Stimulated activated CD4-positive, alpha-beta T cell treated with anti-CD3 and anti-CD28 coated beads, Interleukin-2, amount 100 ng/mL, for 4 hours (primary cell): Measurements from ENCODE around the gene PIM2.

Experiments
- DNase-seq: peaks from one replicate; pipeline ENCODE4 v3.0.0-alpha.2; 2020; ENCODE audit warnings: low read depth

PIM2 gene

DNA sequence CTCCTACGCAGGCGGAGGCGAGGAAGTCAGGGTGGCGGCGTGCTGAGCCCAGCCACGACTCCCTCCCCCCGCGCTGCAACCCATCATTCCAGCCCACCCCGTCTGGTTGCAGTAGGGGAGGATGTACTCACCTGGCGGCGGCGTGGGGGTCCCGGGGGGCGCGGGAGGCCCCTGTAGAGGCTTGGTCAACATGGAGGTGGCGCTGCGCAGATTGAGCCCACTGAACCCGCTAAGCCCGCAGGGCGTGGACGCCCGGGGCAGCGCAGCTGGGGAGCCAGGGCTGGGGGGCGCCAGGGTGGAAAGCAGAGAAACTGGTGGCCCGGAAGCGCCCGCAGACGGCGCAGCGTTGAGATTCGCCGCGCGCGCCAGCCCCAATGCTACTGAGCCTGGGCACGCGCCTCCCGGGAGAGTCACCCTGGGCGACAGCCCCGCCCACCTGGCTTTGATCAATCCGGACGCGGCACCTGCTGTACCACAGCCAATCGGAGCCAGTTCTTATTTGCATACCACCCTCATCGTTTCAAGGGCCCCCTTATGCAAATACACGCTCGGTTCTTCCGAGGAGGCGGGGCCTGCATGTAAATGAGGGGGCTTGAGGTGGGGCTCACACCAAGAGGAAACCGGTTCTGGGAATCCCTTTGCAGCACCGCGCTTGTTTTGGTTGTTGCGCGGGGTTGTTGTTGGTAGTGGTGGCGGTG lies at the start of gene PIM2:
Gene PIM2, minus strand, starts transcription at position 382 of the 698 bp plus-strand sequence. Its CDS starts 190 bp downstream, at position 192.
- DNase-seq: peak; percentile 88

DNA sequence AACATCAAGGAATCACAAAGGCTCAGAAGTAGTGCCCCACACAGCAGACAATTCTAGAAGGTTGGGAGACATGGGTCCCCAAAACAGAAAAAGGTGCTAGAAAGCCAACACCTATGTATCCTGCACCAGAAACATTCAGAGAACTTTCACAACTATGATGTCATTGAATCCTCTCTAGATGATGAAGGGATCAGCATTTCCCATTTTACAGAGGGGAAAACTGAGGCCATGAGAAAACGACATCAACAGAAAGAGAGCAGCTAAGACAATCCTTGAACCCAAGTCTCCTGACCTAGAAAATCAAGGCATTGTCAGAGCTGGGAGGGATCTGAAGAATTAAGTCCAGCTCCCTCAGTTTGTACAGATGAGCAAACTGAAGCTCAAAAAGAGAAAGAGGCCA lies 49.6 kb upstream of the PIM2 start:
- no peak for DNase-seq

DNA sequence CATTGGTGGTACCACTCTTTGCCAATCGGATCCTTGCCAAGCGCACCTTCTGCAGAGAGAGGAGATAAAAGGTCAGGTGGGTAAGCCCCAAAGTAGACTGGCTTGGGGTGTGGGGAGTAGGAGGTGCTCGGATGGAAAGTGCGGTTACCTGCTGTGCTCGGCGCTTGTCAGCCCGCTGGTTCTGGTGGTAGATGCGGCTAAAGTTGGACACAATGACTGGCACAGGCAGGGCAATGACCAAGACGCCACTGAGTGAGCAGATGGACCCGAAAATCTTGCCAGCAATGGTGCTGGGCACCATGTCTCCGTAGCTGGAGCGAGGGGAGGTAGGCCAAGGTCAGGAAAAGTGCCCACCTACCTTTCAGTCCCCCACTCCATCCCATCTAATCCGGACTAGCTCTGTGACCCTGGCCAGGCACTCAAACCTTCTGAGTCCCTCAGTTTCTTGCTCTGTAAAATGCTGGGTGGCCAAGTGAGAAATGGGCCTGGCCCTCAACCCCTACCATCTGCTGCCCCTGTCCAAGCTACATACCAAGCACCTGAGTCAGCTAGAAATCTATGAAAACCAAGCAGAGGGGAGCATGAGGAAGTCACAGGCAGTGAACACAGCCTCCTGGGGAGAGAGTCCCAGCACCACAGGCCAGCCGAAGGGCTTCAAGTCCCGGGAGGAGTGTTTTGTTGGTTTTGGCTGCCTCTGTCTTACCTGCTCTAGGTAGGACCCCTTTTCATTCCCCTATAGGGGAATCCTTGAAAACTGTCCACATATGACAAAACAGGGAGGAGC lies 48.2 kb upstream of the PIM2 start:
- DNase-seq: no peak

DNA sequence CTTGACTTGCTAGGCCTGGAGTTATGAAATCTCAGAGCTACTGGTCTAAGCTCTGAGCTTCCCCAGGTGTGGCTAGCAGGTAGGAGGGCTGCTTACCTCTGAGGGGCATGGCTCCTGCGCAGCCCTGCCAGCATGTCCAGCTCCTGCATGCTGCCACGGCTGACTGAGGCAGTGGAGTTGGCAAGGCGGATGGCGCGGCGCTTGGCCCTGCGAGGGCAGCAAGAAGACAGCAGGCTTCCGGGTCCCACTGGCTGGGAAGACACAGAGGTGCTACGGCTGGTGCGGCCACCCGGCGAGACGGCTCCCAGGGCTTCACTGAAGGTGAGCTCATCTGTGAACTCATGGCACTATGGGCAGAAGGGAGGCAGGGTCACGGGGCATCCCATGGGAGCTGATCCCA lies 47.1 kb upstream of the PIM2 start:
- no peak for DNase-seq

DNA sequence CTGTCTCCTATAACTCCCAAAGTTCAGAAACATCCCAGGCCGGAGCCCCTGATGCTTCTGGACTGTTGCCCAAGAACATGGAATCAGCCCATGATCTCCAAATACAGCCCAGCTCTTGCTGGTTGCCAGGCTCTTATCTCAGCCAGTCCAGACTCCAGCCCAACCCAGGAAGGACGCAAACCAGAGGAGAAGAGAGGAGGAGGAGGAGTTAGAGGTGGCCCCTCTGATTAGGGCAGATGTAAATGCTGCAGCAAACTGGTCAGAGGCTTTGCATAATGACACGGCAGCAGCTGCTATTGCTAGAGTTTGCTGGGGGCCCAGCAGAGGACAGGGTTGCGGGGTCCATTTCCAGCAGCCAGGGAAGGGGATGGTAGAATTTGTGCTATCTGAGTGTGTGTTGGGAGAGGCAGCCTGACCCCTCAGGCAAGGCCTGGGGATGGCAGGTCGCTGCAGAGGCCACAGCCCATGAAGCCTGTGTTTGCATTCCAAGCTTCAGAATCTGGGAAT lies 42.8 kb upstream of the PIM2 start:
- no peak for DNase-seq

DNA sequence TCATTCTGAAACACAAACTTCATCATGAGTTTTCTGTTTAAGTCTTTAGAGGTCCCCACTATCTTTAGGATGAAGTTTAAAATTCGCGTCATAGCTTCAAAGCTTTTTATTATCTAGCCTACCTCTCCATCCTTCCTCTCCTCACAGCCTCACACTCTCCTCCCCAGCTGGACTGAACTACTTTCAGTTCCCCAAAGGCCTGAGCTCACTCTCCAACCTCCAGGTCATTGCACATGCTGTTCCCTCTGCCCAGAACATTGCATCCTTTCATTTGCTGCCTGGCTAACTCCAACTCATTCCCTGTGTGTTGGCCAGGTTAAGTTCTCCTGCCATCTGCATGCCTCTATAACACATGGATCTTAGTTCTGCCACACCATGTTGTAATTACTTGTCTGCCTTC lies 41.5 kb upstream of the PIM2 start:
- DNase-seq: no peak

DNA sequence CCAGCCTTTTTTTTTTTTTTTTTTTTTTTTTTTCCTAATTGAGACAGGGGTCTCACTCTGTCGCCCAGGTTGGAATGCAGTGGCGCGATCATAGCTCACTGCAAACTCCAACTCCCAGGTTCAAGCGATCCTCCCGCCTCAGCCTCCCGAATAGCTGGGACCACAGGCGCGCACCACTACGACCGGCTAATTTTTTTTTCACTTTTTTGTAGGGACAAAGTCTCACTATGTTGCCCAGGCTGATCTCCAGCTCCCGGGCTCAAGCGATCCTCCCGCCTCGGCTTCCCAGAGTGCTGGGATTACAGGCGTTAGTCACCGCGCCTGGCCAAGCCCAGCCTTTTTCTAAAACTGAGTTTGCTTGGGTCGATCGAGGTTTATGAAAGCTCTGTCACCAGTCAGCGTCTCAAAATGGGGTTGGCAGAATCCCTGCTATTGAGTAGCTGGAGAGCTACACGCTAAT lies 39.8 kb upstream of the PIM2 start:
- DNase-seq: no peak

DNA sequence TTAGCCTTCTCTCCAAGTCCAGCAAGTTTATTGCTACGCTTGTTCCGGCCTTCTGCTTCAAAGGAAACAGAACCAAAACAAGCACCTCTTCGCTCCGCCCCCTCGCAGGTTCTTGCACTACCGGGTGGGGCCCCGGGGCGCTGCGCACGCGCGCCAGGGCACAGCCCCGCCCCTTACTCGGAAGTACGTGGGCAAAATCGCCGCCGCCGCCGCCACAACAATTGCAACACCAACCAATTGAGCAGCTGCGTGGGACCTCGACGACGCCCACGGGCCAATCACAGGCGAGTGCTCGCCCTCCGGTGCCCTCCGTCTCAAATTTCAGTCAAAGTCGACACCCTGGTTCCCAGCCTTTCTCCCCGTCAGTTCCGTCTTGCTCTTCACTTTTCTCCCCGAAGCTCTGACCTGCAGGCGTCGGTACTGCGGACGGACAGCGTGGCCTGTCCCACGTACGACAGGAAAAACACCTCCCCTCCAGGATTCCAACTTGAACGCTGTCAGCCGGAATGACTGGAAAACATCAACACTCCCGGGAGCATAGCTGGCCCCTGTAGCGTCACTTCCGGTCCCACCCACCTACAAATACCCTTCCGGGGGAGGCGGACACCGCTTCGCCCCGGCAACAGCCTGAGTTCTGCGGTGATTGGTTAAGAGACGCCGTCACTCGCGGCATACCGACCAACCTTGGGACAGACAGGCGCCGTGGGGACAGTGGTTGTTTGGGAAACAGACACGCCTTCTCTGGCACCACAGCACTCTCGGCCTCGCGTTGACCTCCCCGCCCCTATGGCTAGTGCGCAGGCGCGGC lies 39.2 kb upstream of the PIM2 start:
- DNase-seq: peak; percentile 88

DNA sequence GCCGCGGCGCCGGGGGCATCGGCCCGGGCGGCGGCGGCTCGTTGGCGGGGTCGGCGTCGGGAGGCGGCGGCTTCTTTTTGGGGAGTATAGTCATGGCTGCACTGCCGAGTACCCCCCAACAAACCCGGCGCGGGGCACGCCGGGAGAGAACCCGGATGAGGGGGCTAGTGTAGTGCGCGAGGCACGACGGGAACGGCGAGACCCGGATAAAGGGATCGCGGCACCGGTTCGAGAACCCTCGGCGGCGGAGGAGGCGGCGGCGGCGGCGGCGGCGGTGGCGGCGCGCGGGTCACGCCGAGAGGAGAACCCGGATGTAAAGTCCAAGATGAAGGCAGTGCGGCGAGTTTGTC lies 38.6 kb upstream of the PIM2 start, which contains the start of gene OTUD5:
Gene OTUD5, minus strand, starts transcription at position 131 of the 350 bp plus-strand sequence. Its CDS starts 37 bp downstream, at position 94.
- peak; percentile 56 for DNase-seq

DNA sequence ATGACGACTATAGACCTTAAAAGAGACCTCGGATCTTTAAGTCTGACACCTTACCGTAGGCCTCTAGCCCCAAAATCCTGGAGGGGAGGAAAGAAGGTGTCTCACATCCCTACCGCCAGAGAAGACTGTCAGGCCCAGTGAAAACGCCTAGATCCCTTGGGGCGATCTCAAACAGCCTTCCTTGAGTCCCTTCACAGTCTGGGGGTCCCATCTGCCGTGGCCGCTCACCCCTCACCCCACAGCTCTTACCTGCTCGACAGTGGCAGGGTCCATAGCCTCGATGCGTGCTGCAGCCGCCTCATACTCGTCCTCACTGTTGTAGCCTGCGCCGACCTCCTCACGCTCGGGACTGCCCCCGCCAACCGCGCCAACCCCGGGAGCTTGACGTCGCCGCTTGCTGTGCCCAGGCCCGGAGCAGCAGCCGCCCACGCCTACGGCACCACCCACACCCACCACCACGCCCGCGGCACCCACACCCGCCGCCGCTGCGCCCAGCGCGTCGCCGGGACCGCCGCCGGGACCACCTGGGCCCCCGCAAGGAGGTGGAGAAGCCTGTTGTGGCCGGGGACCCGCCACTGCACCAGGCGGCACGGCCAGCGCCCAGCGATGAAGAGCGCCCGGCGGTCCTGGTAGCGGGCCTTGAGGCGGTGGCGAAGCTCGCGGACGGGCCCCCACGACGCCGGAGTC lies 38.0 kb upstream of the PIM2 start:
- peak; percentile 55 for DNase-seq

DNA sequence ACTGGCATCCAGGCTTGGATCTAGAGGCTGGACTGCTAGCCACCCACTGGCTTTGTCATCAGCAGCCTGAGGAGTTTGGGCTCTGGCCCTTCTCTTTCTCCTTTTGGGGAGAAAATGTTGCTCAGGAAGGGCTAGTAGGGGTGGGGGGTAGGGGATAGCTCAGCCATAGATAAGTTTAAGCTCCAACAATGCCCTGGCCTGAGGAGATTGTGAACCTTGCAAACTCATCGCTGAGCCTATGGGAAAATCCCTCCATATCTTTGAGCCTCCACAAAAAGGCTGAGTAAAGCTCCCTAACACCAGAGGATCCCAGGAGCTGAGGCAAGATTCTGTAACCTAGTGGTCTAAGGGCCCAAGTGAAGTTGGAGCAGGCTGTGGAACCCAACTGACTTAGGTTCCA lies 29.8 kb upstream of the PIM2 start:
- no peak for DNase-seq

DNA sequence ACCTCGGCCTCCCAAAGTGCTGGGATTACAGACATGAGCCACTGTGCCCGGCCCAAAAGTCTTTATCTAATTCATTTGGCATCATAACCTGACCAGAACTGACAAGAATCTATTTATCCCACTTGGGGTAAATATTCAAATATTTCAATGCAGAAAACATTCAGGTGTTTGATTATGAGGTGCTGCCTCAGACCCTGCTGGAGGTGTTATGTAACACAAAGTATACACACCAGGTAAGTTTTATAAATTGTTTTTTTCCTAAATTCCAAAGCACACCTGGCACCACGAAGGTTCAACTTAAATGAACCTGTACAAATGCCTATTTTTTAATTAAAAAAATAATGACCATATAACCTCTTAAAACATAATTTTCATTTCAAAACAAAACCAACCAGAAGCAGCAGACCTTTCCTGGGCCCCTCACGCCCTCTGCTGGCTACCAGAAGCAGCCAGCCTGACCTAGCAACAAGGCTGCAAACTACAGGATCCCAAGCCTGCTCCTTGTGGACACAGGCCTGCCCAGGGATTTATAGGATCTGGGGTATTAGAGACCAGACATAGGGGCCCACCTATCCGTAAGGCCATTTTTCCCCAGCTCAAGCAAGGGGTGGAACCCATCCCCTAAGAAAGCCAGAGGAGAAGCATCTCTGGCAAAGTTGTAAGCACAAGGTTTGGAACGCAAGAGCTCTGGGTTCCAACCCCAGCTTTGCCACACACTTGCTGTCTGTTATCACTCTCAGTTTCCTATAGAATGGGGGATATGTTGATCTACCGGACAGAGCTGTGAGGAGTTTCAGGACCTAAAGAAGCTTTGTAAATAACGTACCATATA lies 26.9 kb upstream of the PIM2 start:
- no peak for DNase-seq

DNA sequence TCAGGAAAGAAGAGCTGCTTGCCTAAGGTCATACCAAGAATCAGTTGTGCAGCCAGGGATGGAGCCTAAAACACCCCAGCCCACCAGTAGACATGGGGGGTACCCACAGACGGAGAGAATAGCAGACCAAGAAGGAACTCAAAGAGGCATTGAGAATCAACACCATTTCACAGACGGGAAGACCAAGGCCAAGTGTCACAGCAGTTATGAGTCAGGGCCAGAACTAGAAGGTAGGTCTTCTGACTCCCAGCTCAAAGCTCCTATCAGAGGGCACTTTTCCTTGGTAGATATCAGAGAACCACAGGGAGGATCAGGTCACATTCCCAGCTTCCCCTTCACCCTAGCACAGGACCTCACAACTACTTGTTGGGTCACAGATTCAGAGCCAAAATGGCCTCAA lies 24.1 kb upstream of the PIM2 start:
- no peak for DNase-seq

DNA sequence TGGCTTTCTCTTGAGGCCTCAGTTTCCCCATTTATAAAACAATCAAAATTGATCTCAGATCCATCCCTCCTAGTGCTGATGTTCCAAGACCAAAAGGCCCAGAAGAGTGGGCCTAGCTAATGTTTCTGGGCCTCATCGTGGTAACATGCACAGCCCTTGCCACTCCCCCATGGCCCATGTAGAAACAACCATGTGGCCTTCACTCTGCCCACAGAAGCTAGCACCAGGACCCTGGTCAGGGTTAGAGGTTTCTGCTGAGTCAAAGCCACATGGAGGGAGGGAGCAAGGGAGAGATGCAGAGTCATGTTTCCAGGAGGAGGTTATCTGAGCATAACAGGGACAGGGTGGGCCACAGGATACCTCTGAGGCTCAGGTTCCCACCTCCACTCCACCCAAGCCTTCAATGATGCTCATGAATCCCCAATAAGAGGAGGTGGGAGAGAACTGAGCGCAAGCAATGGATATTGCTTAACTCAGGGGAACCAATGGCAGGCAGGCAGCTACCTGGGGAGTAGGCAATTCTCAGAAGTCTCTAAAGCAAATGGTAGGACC lies 21.7 kb upstream of the PIM2 start:
- no peak for DNase-seq

DNA sequence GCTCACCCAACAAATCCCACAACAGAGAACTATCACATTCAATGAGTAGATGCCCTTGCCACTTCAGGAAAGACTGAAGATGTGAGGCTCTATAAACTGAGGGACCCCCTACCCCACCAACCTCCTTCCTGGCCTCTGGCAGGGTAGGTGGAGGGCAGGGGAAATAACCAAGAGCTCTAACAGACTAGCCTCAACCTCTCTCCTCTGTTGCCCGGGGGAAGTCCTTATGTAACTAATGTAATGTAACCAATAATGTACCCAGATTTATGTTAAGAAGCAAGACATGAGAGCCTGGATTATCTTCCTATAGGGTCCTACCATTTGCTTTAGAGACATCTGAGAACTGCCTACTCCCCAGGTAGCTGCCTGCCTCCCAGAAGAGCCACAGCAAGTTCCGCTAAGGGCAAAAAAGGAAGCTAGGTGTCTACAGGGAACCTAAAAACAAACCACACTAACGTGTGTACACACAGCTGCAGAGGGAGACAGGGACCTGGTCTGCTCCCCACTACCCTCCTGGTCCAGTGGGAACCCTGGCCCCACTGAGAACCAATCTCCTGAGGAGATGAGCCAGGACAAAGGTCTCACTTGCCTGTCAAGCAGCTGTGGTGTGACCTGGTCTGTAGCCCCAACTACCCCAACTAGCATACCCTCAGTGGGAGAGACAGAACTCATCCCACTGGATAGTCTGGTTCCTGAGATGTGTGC lies 20.9 kb upstream of the PIM2 start:
- DNase-seq: no peak

DNA sequence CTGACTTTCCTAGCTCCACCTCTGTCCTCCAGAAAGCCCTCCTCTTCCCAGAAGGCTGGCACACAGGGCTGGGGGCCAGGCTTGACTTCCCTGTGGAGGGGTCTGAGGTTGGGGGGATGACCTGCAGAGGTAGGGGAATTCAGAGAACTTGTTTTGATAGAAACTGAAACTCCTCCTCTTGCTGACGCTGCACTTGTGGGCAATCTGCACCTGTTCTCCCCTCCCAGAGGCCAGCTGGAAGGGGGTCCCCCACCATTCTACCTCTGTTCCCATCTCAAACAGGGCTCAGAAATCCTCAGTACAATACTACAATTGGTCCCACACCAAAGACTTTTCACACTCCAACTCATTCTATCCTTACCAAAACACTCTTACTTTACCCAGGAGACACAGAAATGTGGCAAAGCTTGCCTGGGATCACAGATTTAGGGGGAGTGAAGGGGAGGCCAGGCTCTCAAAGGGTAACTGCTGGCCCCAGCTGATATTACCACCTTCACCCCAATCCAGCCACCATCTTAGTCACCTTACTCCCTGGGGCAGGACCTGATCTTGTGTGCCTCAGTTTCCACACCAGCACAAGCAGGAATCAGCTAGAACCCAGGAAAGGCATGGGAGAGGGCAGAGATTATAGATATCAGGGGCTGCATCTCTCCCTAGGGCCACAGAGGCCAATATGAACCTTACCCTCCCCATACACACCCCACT lies 20.0 kb upstream of the PIM2 start:
- DNase-seq: no peak

DNA sequence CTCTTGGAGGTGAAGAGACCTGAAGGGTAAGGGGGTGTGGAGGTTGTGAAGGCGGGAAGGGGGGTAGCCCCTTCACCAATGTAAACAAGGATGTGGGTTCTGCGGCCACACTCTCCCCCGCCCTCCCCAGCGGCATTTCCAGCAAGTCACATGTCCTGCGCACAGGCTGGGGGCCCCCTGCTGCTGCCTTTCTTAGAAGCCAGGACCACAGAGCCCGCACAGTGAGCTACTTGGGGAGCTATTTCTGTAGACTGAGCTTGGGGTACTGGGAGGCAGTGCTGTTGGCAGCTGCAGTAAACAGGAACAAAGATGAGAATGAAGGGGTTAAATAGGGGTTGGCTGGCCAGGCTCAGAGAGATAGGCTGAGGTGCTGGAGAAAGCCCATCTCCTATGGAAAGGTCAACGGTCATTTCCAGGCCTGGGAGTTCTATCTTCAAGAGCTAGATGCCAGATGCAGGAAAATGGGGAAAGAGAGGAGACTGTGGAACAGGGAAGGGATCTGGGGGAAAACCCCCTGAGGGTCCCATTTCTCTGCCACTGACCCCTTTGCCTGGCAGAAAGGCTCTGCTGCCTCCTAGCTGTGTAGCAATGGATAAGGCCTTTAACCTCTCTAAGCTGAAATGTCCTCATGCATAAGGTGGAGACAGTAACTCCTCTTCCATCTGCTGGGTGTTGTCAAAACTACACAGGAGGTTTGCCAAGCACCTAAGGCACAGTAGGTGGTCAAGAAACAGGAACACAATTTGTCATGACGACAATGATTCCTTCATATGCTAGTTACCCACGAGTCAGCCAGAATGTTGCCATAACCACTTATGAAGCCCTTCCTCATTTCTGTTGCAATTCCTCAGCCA lies 18.5 kb upstream of the PIM2 start:
- DNase-seq: peak; percentile 79

DNA sequence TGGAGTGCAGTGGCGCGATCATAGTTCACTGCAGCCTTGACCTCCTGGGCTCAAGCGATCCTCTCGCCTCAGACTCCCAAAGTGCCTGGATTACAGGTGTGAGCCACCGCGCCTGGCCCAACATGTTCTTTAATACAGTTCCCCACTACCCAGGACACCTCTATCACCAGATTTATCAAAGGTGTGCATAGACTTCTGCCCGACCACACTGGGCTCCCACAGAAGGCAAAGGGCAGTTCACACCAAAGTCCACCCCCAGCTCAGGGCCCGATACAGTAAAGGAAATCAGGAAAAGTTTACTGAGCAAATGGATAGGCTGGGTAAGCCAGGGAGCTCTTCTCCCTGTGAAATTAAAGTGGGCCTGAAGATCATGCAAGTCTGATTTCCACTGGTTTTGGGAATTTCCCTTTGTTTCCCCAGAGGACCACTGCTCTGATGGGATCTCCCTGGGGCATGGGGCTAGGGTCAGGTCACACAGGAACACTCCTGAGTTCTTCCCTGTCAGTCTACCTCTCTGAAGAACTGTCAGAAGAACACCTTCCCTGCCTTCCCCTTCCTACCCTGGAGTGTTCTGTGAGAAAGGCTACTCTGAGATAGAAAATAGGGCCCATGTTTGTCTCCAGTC lies 17.7 kb upstream of the PIM2 start:
- DNase-seq: no peak
